Measurements from ENCODE around the gene OR8B8.

OR8B8 gene, protein sequence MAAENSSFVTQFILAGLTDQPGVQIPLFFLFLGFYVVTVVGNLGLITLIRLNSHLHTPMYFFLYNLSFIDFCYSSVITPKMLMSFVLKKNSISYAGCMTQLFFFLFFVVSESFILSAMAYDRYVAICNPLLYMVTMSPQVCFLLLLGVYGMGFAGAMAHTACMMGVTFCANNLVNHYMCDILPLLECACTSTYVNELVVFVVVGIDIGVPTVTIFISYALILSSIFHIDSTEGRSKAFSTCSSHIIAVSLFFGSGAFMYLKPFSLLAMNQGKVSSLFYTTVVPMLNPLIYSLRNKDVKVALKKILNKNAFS

DNA sequence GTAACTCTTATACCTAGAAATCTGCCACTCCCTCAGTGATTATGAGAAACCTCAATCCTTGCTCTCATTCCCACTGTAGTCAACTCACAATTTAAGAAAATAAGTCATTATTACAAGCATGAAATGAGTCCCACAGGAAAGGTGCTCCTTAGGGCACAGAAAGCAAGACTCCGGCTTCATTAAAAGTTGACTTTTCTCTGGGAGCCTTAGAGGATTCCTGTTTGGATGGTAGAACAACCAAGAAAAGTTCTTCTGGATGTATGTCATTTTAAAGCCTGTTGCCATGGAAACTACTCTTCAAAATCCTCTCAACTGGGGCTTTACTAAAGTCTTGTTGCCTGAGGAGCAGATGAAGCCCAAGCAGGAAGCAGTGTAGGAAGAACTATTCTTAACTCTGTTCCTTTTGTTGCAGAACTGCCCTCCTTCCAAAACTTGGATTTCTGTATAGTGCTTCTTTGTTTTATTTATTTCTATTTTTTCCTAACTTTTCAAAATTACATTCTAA, at the start of gene OR8B8:
TSS of gene OR8B8 (minus strand) at position 51 of the 505 bp plus-strand sequence. CDS start 4,611 bp downstream, outside the sequence.
- no peak within 1 kb of the TSS for H3K4me3 ChIP-seq (ENCODE audit: low read depth, low read length)
- POLR2A ChIA-PET: no interaction called here
- no peak for DNase-seq (ENCODE audit: low read depth, low spot score)
- TF ChIP-seq, protein P1, sequence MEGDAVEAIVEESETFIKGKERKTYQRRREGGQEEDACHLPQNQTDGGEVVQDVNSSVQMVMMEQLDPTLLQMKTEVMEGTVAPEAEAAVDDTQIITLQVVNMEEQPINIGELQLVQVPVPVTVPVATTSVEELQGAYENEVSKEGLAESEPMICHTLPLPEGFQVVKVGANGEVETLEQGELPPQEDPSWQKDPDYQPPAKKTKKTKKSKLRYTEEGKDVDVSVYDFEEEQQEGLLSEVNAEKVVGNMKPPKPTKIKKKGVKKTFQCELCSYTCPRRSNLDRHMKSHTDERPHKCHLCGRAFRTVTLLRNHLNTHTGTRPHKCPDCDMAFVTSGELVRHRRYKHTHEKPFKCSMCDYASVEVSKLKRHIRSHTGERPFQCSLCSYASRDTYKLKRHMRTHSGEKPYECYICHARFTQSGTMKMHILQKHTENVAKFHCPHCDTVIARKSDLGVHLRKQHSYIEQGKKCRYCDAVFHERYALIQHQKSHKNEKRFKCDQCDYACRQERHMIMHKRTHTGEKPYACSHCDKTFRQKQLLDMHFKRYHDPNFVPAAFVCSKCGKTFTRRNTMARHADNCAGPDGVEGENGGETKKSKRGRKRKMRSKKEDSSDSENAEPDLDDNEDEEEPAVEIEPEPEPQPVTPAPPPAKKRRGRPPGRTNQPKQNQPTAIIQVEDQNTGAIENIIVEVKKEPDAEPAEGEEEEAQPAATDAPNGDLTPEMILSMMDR (IDR thresholded peaks at IDR 0.05; ENCODE audit: insufficient read depth, low read length, missing control alignments): no peak
- CTCF ChIA-PET: no interaction called here

DNA sequence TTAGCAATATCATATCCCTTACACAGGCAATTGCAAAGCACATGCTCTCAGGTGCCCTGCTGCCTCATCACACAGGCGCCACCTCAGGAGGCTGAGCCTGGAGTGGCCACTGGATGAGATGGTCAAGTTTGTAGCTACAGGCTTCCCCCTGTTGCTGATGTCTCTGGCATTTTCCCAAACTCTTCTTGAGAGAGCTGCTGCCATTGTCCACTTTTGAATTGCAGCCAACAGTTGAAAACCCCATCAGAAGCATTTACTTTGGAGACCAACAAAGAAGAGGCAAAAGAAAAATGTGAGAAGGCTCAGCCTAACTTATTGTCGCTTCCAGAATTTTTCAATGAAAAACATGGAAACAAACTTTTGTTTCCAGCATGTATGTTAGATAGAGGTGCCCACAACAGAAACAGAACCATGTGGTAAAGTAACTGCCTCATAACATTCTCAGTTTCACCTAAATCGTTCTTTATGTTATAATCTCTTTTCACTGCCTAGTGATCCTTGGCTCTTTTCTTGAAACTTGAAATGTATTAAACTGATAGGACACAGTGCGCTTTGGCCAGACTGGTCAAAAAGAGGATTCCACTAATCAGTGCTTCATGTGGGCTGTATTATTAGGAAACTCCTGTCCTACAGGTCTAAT, 47.6 kb upstream of the OR8B8 start:
- ChIA-PET POLR2A (no interaction called here), CTCF (no interaction called here)
- no peak overlapping the region for H3K4me3 ChIP-seq (ENCODE audit: low read depth, low read length)
- TF ChIP-seq, protein P1 (IDR thresholded peaks at IDR 0.05; ENCODE audit: insufficient read depth, low read length, missing control alignments): no peak
- no peak for DNase-seq (ENCODE audit: low read depth, low spot score)

DNA sequence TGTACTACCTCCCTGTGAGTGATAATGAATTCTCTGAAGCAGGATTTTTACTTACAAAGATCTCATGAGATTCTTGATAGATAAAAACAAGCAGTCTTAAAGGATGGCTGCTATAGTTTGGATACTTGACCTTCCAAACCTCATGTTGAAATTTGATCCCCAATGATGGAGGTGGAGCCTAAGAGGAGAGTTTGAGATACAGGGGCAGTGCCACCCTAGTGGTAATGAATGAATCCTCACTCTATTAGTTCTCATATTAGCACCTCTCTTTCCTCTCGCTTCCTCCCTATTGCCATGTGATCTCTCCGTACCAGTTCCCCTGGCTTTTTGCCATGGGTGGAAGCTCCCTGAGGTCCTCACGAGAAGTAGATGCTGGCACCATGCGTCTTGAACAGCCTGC, 37.9 kb upstream of the OR8B8 start:
- CTCF ChIA-PET: interaction anchor here (0.6 kb wide), 1 partner anchor 81 kb away, joined by 3 read pairs; no protein-coding TSS in a partner anchor
- POLR2A ChIA-PET: no interaction called here
- TF ChIP-seq, protein P1 (IDR thresholded peaks at IDR 0.05; ENCODE audit: insufficient read depth, low read length, missing control alignments): no peak
- DNase-seq (ENCODE audit: low read depth, low spot score): no peak
- H3K4me3 ChIP-seq (ENCODE audit: low read depth, low read length): no peak overlapping the region

DNA sequence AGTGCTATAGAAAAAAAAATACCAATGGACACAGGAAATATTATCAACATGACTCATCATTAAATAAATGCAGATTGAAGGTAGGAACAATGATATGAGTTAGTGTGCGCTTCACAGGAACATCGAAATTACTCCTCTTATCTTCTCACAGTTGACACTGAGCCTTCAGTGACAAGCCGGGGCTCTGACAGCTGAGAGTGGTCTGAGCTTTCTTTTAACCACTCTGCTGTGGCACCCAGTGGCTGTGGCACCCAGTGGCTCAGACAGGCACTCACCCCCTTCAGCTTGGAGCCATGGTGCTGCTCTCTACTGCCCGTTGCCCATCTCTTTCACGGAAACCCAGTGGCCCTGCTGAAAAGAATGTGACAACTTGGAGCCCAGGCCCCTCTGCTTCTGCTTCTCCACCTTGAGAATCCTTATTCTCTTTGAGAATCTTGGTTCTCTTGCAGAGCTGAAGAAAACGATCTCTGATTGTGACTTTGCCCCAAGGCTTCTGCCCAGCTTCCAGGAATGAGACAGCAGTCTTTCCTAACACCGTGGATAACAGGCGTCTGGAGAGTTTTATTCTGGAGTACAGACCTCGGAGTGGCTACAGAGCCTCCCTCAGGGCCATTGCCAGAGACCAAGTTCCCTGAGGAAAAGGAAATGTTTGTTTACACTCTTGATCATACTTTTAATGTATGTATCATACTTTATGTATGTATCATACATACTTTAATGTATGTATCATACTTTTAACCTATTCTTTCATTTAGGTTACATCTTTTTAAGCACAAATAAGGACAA, 37.1 kb upstream of the OR8B8 start:
- DNase-seq (ENCODE audit: low read depth, low spot score): no peak
- ChIA-PET CTCF (interaction anchor here (0.6 kb wide), 1 partner anchor 68 kb away, joined by 3 read pairs; no protein-coding TSS in a partner anchor), POLR2A (no interaction called here)
- TF ChIP-seq, protein P1 (IDR thresholded peaks at IDR 0.05; ENCODE audit: insufficient read depth, low read length, missing control alignments): no peak
- no peak overlapping the region for H3K4me3 ChIP-seq (ENCODE audit: low read depth, low read length)

DNA sequence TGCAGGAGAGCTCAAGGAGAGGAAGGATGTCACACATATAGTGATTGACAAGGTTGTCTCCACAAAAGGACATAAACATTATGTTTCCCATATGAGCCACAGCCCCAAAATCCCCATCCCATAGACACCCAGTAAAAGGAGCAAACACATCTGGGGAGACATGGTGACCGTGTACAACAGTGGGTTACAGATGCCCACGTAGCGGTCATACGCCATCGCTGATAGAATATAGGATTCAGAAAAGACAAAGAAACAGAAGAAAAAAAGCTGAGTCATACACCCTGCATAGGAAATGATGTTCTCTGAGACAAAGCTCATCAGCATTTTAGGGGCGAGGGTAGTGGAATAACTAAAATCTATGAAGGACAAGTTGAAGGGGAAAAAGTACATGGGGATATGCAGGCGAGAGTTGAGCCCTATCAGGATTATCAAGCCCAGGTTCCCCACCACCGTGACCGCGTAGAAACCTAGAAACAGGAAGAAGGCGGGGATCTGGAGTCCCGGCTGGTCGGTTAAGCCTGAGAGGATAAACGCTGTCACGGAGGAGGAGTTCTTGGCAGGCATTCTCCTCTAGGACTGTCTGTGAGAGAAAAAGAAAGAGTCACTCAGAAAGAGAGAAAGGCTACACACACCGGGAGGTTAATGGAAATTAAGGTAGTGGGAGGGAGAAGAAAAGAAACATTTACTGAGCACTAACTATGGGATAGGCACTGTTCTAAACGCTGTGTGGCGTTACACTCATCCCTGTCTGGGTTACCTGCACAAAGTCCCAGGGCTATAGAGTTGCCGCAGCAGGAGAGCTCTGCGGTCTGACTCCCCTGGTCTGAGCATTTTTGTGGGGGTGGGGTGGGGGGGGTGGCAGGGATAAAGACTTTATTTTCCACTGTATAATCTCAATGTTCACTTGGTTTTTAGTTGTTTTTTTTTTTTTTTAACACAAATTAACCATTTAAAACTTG, 36.1 kb upstream of the OR8B8 start:
- POLR2A ChIA-PET: no interaction called here
- CTCF ChIA-PET: interaction anchor here (0.6 kb wide), 1 partner anchor 67 kb away, joined by 3 read pairs; no protein-coding TSS in a partner anchor
- DNase-seq (ENCODE audit: low read depth, low spot score): no peak
- H3K4me3 ChIP-seq (ENCODE audit: low read depth, low read length): peak overlapping the region; percentile 49
- TF ChIP-seq, protein P1 (IDR thresholded peaks at IDR 0.05; ENCODE audit: insufficient read depth, low read length, missing control alignments): no peak
